ENCODE measurements around the gene MYADML2. TPM values are rescaled to one million over a fixed set of nuclear protein-coding genes. Genes with fewer than 3 reads are reported as not detected.

MYADML2 gene
- total RNA-seq, 1 experiment from 2014 or later, result not detected

GRCh38 chr17:81940538-81941483, 6.2 kb downstream of the MYADML2 start:
- DNase-seq (ENCODE audit: low read depth), result no peak

- no peak for DNase-seq (ENCODE audit: low read depth)
Measured at GRCh38 chr17:81939881-81940385, 7.1 kb downstream of the MYADML2 start.

GRCh38 chr17:81939218-81939617, 7.8 kb downstream of the MYADML2 start:
- DNase-seq (ENCODE audit: low read depth), result no peak

DNA sequence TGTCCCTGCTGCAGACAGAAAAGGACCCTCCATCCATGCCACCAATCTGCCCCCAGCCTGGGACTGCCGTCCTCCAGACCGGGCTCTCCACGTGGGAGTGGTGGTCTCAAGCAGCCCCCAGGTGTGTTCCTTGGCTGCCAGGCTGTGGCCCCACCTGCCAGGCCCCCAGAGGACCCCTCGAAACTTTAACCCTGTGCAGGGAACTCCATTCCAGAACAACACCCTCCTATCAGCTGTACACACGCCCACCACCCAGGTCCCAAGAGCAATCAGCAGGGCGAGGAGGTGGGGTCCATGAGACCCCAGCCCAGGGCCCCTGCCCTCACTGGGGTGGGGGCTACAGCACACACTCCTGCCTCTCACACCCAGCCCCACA, 11.3 kb downstream of the MYADML2 start:
- no peak for DNase-seq (ENCODE audit: low read depth)

GRCh38 chr17:81934850-81935708, 12.0 kb downstream of the MYADML2 start:
- DNase-seq (ENCODE audit: low read depth), result no peak

DNA sequence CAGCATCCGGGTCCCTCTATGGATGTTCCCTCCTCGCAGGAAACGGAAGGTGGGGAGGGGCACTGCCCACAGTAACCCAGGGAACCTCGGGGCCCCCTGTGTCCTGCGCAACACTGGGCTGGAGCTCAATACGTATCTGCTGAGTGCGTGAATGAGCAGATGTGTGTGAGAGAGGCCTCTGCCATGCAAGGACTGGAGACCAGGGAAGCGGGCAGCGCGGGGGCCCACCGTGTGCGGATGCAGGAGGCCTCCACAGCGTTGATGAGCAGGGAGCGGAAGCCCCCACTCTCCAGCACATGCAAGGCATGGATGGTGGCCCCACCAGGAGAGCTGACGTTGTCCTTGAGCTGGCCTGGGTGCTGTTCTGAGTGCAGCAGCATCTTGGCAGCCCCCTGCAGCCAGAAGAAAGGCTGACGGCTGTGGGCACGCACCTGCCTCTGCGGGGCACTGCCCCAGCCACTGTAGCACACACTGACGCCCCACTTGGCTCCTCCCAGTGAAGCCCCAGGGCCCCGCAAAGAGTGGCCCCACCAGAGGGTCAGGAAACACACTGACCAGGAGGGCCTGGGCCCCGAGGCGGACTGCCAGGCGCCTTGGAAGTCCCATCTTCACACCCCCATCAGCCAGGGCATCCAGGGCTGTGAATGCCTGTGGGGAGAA, 12.8 kb downstream of the MYADML2 start:
- no peak for DNase-seq (ENCODE audit: low read depth)

DNA sequence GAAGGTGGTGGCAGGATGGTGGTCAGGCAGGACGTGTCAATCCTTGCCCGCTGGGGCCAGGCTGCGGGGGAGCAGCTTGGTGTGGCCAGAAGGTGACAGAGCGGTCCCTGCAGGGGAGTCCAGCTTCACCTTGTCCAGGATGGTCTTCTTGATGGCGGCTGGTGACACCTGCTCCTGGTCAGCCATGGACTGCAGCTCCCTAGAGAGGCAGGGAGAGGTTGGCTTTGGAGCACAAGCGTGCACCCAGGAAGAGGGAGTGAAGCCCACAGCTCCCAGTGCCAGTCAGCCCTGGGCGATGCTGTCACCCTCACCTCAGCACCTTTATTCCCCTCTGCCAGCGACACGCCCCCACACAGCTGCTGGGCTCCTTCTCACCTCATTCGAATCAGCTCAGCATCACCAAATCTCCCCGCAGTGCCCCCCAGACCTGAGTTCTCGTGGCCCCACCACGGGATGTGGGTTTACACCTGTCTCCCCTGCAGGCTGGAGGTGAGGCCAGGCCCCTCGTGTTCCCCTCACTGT, 13.8 kb downstream of the MYADML2 start:
- no peak for DNase-seq (ENCODE audit: low read depth)

DNA sequence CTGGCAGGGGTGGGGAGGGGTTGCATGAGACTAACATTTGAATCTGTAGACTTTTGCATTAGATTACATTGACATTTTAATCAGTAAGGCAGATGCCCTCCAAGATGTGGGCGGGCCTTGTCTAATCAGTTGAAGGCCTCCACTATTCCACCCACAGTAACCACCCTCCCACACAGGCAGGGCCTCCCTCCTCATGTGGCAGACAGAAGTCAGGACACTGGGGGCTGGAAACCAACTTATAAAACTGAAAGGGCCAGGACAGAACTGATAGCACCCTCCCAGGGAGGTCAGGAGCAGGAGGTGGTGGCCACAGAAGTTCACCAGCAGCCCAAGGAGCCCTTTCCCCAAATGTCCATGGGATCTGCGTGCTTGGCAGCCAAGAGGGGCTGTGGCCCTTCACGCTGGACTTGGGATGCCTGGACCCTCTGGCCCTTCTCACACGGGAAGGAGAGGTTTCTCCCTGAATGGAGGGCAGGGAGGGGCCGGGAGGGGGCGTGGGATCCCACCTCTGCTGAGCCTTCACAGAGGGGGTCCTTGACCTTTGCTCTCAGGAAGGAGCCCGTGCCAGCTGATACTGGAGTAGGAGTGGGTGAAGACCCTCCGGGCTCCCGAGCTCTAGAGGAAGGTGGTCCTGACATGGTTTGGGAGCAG, 14.6 kb downstream of the MYADML2 start:
- DNase-seq (ENCODE audit: low read depth), result no peak

DNA sequence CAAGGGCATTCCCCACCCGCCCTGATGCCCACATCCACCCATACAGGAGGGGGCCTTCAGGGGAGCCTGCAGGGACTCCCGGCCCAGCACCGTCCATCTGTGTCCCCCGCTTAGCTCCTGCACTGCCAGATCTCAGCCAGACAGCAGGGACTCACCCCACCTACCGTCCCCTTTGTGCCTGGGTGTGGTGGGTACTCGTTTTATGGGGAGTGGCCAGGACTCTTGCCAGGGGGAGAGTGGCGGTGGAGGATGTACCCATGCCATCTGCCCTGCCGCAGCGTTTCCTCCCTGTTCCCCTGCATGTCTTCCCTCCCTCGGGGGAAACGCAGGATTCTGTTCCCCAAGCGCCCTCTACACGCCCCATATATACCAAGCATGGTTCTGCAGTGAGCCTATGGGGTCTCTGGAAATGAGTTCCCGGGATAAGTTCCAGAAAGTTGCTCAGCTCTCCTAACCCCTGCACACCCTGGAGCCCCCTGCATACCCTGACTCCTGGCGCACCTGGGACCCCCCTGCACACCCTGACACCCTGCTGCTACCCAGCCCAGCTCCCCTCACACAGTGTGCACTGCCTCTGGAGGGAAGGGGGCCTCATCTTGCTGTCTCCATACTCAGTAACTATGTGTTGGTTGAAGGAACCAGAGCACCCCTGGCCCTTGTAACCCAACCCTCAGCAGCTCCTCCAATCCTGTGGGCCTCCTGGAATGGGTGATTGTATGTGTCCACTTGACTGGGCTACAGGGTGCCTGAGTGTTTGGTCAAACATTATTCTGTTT, 15.3 kb downstream of the MYADML2 start:
- DNase-seq (ENCODE audit: low read depth), result no peak

DNA sequence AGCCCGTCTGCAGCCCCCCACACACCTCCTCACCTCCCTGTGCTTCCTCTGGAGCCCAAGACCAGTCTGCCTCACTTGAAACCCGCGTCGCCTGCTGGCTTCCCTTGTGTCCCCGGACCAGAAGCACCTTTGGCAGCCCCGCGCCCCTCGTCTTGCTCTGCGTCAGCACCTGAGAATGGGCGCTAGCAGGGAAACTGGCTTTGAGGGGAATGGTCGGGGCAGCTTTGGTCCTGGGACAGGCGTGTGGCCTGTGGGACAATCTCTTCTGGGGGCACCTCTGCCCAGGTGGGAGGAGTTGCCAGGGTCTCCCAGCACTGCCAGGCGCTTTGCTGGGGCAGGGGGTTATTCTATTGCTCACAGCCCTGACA, 15.9 kb downstream of the MYADML2 start:
- no peak for DNase-seq (ENCODE audit: low read depth)

- peak; percentile 23 for DNase-seq (ENCODE audit: low read depth)
Measured at GRCh38 chr17:81930142-81931125, 16.6 kb downstream of the MYADML2 start.

DNA sequence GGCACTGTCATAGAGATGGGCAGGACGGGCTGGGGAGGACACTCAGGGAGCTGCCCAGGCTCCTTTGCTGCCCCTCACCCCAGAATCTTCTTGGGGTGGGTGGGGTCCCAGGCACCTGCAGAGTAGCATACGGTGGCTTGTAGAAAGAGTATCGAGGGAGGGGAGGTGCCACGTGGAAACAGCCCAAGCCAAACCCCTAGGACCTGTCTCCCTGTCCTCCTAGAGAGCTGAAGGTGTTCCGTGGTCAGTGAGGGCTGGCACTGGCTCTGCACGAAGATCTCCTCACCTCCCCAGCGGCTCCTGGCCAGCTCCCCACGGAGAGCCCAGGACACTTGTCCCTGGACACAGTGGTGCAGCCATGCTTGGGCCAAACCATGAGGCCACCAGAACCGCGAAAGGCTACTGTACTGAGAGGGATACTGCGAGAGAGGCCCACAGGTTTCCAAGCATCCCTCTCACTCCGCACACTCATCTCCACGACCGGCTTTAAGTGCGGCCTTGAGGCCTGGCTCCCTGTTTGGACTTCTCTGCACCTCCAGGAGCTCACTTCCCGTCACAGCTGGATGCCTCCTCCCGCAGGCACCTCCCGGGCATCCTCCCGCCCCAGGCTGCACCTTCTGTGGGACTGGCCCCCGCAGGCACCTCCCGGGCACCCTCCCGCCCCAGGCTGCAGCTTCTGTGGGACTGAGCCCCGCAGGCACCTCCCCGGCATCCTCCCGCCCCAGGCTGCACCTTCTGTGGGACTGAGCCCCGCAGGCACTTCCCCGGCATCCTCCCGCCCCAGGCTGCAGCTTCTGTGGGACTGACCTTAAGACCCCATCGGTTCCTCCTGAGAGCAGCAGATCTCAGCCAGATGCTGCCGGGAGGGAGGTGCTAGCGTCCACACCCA, 17.5 kb downstream of the MYADML2 start:
- DNase-seq (ENCODE audit: low read depth), result no peak

GRCh38 chr17:81928544-81929252, 18.3 kb downstream of the MYADML2 start:
- DNase-seq (ENCODE audit: low read depth), result no peak

- DNase-seq (ENCODE audit: low read depth), result peak; percentile 90
Measured at GRCh38 chr17:81927653-81928543, 19.1 kb downstream of the MYADML2 start, which contains the start of gene MAFG. TSS of gene MAFG (minus strand) at chr17:81927735. CDS start at chr17:81923185, 4,550 bp downstream.

GRCh38 chr17:81927152-81927652, 19.8 kb downstream of the MYADML2 start:
- no peak for DNase-seq (ENCODE audit: low read depth)
